DND-41 (cell line): ENCODE data around the gene PTPRO.

ENCODE experiments used
- ATAC-seq: fragments of 200-7000 bp; cut with Tn5 transposase; 3 replicates; pipeline ENCODE4 v1.9.1; 2021; ENCODE audit warnings: low read depth; ENCODE audit not compliant: insufficient read depth
- DNase-seq: peaks from one replicate; pipeline ENCODE4 v3.0.0-alpha.2; 2020
- H2AFZ ChIP-seq: 2 replicates; pipeline ENCODE4 v1.6.0; 2012; ENCODE audit warnings: low read depth, low read length
- H3K27ac ChIP-seq: 2 replicates; pipeline ENCODE4 v1.5.1; 2012; ENCODE audit warnings: low read length, inconsistent platforms
- H3K27me3 ChIP-seq: fragments of 200-600 bp; sonication (generic); 2 replicates; pipeline ENCODE4 v1.6.0; 2012; ENCODE audit warnings: low read length, mild to moderate bottlenecking, inconsistent platforms; ENCODE audit not compliant: insufficient read depth, poor library complexity
- H3K36me3 ChIP-seq: 2 replicates; pipeline ENCODE4 v1.5.1; 2012; ENCODE audit warnings: low read length, inconsistent platforms; ENCODE audit not compliant: insufficient read depth
- H3K4me1 ChIP-seq: 2 replicates; pipeline ENCODE4 v1.5.1; 2012; ENCODE audit warnings: mild to moderate bottlenecking, low read length; ENCODE audit not compliant: insufficient read depth
- H3K4me2 ChIP-seq: 2 replicates; pipeline ENCODE4 v1.6.0; 2012; ENCODE audit warnings: mild to moderate bottlenecking, moderate library complexity, low read length, inconsistent platforms; ENCODE audit not compliant: insufficient read depth
- H3K4me3 ChIP-seq, 2 experiments: fragments of 200-600 bp in 1 of 2; shearing (Covaris generic) in 1 of 2; 2 replicates each; pipeline ENCODE4 v1.5.1; 2012 to 2016; ENCODE audit warnings: inconsistent platforms in 2 of 2, low read length in 2 of 2, mild to moderate bottlenecking in 2 of 2, low read depth in 1 of 2, moderate library complexity in 1 of 2
- H3K79me2 ChIP-seq: 2 replicates; pipeline ENCODE4 v1.6.0; 2012; ENCODE audit warnings: low read length, inconsistent platforms; ENCODE audit not compliant: insufficient read depth
- H3K9ac ChIP-seq: 2 replicates; pipeline ENCODE4 v1.6.0; 2012; ENCODE audit warnings: low read depth, mild to moderate bottlenecking, inconsistent platforms, low read length, moderate library complexity
- H3K9me3 ChIP-seq: 2 replicates; pipeline ENCODE4 v1.5.1; 2012; ENCODE audit warnings: low read length, moderate library complexity, mild to moderate bottlenecking, inconsistent platforms; ENCODE audit not compliant: insufficient read depth, severe bottlenecking
- H4K20me1 ChIP-seq: 2 replicates; pipeline ENCODE4 v1.6.0; 2012; ENCODE audit warnings: low read length; ENCODE audit not compliant: insufficient read depth
- CTCF ChIP-seq: IDR thresholded peaks from 2 replicates; pipeline ENCODE4 v1.5.1; 2012; ENCODE audit warnings: borderline replicate concordance, low read length, moderate library complexity, mild to moderate bottlenecking; ENCODE audit not compliant: poor library complexity, severe bottlenecking; ENCODE audit errors: extremely low read depth
- EZH2 ChIP-seq: IDR thresholded peaks from 3 replicates; pipeline ENCODE4 v1.6.1; 2012; ENCODE audit warnings: borderline replicate concordance, low read depth, mild to moderate bottlenecking, moderate library complexity, low read length, inconsistent platforms; ENCODE audit not compliant: severe bottlenecking

PTPRO gene

GRCh38 chr12:15543347-15543746 lies 221.0 kb downstream of the PTPRO start:
- no peak overlapping the region for H2AFZ ChIP-seq
- H3K79me2 ChIP-seq: no peaks in the 10 kb centered on the region
- no peaks in the 10 kb centered on the region for H3K27me3 ChIP-seq
- no peak for DNase-seq
- no peaks in the 10 kb centered on the region for H3K36me3 ChIP-seq
- H3K9me3 ChIP-seq: no peaks in the 10 kb centered on the region
- H3K4me3 ChIP-seq: no peak overlapping the region
- no peak overlapping the region for H3K27ac ChIP-seq
- no peaks in the 10 kb centered on the region for H4K20me1 ChIP-seq
- no peak overlapping the region for H3K9ac ChIP-seq
- H3K4me2 ChIP-seq: no peak overlapping the region
- no peak for ATAC-seq
- TF ChIP-seq CTCF: no peak
- no peak for TF ChIP-seq EZH2
- H3K4me1 ChIP-seq: peaks cover 13% of the 10 kb centered on the region

- Histone ChIP-seq H3K27me3 (no peaks in the 10 kb centered on the region), H3K4me1 (peaks cover 13% of the 10 kb centered on the region), H3K79me2 (no peaks in the 10 kb centered on the region), H3K9ac (no peak overlapping the region), H3K9me3 (no peaks in the 10 kb centered on the region), H3K27ac (no peak overlapping the region), H2AFZ (no peak overlapping the region), H3K36me3 (no peaks in the 10 kb centered on the region), H3K4me3 (no peak overlapping the region), H3K4me2 (no peak overlapping the region), H4K20me1 (no peaks in the 10 kb centered on the region)
- TF ChIP-seq CTCF (no peak), EZH2 (no peak)
- ATAC-seq (no peak), DNase-seq (no peak)
Measured at GRCh38 chr12:15544589-15544988, 222.3 kb downstream of the PTPRO start.

GRCh38 chr12:15545334-15545733 lies 223.0 kb downstream of the PTPRO start:
- no peak overlapping the region for H2AFZ ChIP-seq
- H3K9me3 ChIP-seq: no peaks in the 10 kb centered on the region
- no peak overlapping the region for H3K4me3 ChIP-seq
- H3K27ac ChIP-seq: no peak overlapping the region
- H3K27me3 ChIP-seq: no peaks in the 10 kb centered on the region
- H3K4me1 ChIP-seq: peaks cover 13% of the 10 kb centered on the region
- H3K9ac ChIP-seq: no peak overlapping the region
- DNase-seq (no peak), ATAC-seq (no peak)
- H4K20me1 ChIP-seq: no peaks in the 10 kb centered on the region
- TF ChIP-seq EZH2 (no peak), CTCF (no peak)
- H3K79me2 ChIP-seq: no peaks in the 10 kb centered on the region
- H3K4me2 ChIP-seq: no peak overlapping the region
- H3K36me3 ChIP-seq: no peaks in the 10 kb centered on the region
